ENCODE data around the gene CNTN1. TPM values are rescaled to one million over a fixed set of nuclear protein-coding genes. Genes with fewer than 3 reads are reported as not detected.

Gene CNTN1
- total and polyA plus RNA-seq, 2 of the 13 experiments (the other 11 are each of a cell fraction or from before 2014, with no cell fraction given) = 0.01 to 0.07 TPM

- Histone ChIP-seq H3K4me2 (ENCODE audit: low read depth, low read length) (no peak overlapping the region), H3K9me3 (ENCODE audit: low read length) (no peaks in the 10 kb centered on the region), H3K4me3 (replicated peaks in 1 of 3; ENCODE audit: insufficient read depth in 1 of 3, low read depth in 2 of 3, low read length in 3 of 3) (no peak overlapping the region), H4K20me1 (ENCODE audit: insufficient read depth, low read length) (no peaks in the 10 kb centered on the region), H3K27me3 (ENCODE audit: control insufficient read depth in 1 of 2, insufficient read depth in 2 of 2, low read length in 2 of 2) (no peaks in the 10 kb centered on the region), H3K36me3 (replicated peaks in 1 of 2; ENCODE audit: control insufficient read depth in 1 of 2, insufficient read depth in 2 of 2, low read length in 2 of 2) (no peaks in the 10 kb centered on the region), H3K9ac (ENCODE audit: insufficient read depth, low read depth, low read length) (no peak overlapping the region), H3K27ac (ENCODE audit: extremely low read length, insufficient read depth, low read length) (no peak overlapping the region), H3K79me2 (ENCODE audit: insufficient read depth, low read length) (no peaks in the 10 kb centered on the region), H3K4me1 (ENCODE audit: insufficient read depth, low read length) (no peaks in the 10 kb centered on the region), H2AFZ (ENCODE audit: low read length) (no peak overlapping the region)
- CTCF ChIA-PET (ENCODE audit: low intra/inter-chr PET ratio, low total read pairs) = no interaction called here
- intact Hi-C loops (cut with micrococcal nuclease; ENCODE audit: unreplicated experiment) = no loop called here
- 53% methylated on average over 16 of the region's 33 CpGs for WGBS (ENCODE audit: low lambda C conversion rate)
- TF ChIP-seq MAX (IDR thresholded peaks at IDR 0.05) (no peak), ZNF777 (CRISPR knock-in tag; IDR thresholded peaks at IDR 0.05) (no peak), AFF4 (CRISPR knock-in tag; IDR thresholded peaks at IDR 0.05) (no peak), THAP9 (CRISPR knock-in tag; IDR thresholded peaks at IDR 0.05; ENCODE audit: borderline replicate concordance) (no peak), MTF1 (CRISPR knock-in tag; IDR thresholded peaks at IDR 0.05) (no peak), ZNF280D (CRISPR knock-in tag; IDR thresholded peaks at IDR 0.05) (no peak), ARNTL (CRISPR knock-in tag; IDR thresholded peaks at IDR 0.05) (no peak), RAD21 (CRISPR knock-in tag; IDR thresholded peaks at IDR 0.05) (no peak), DPF2 (CRISPR knock-in tag; IDR thresholded peaks at IDR 0.05; ENCODE audit: borderline replicate concordance, low read depth) (no peak), YEATS2 (CRISPR knock-in tag; IDR thresholded peaks at IDR 0.05; ENCODE audit: borderline replicate concordance) (no peak), POLR2G (IDR thresholded peaks at IDR 0.05; ENCODE audit: low read depth, low read length) (no peak)
- DNase-seq (ENCODE audit: low spot score) (no peak), ATAC-seq (no peak), FAIRE-seq (no peak)
- in situ Hi-C loops (cut with HindIII; ENCODE audit: extremely low pct_ligation_motif_present, low pct_unique_long_range_greater_than_20kb) = no loop called here
- POLR2A ChIA-PET = no interaction called here
- no TSS peak for BruUV-seq (replicated peaks)
These were observed 547 bp downstream of the CNTN1 start for GRCh38 chr12:40692765-40693206.

Measured in HepG2 (cell line).